Left hindlimb (tissue), 1 donor: ENCODE measurements around the gene BEAN1.

ENCODE experiments used
- DNase-seq: peaks from one replicate; pipeline ENCODE4 v3.0.0-alpha.2; 2018

The BEAN1 gene

GRCh38 chr16:66420396-66420795 is 6.7 kb upstream of the BEAN1 start:
- DNase-seq, result no peak

GRCh38 chr16:66421891-66422290 is 5.2 kb upstream of the BEAN1 start:
- DNase-seq, result no peak

- no peak for DNase-seq
These were observed 4.7 kb upstream of the BEAN1 start for GRCh38 chr16:66422366-66422765.

- DNase-seq, result no peak
These were observed 3.9 kb upstream of the BEAN1 start for GRCh38 chr16:66423177-66423576.

GRCh38 chr16:66425651-66426050 is 1.4 kb upstream of the BEAN1 start:
- DNase-seq, result no peak

- no peak for DNase-seq
These were observed 721 bp upstream of the BEAN1 start for GRCh38 chr16:66426112-66427035.

- DNase-seq, result no peak
These were observed 981 bp downstream of the BEAN1 start for GRCh38 chr16:66427871-66428681.

- DNase-seq, result no peak
These were observed 1.7 kb downstream of the BEAN1 start for GRCh38 chr16:66428682-66429251.

GRCh38 chr16:66429290-66429962 is 2.3 kb downstream of the BEAN1 start:
- DNase-seq, result no peak

GRCh38 chr16:66430214-66430613 is 3.1 kb downstream of the BEAN1 start:
- no peak for DNase-seq

GRCh38 chr16:66431760-66432159 is 4.7 kb downstream of the BEAN1 start:
- DNase-seq, result no peak

GRCh38 chr16:66432429-66432828 is 5.3 kb downstream of the BEAN1 start:
- DNase-seq, result no peak

- no peak for DNase-seq
These were observed 7.7 kb downstream of the BEAN1 start for GRCh38 chr16:66434619-66435430.

- DNase-seq, result no peak
These were observed 8.8 kb downstream of the BEAN1 start for GRCh38 chr16:66435896-66436295.

- no peak for DNase-seq
These were observed 10.4 kb downstream of the BEAN1 start for GRCh38 chr16:66437391-66437945.

GRCh38 chr16:66438536-66438935 is 11.4 kb downstream of the BEAN1 start:
- no peak for DNase-seq

GRCh38 chr16:66439051-66439730 is 12.1 kb downstream of the BEAN1 start:
- no peak for DNase-seq

- DNase-seq, result no peak
These were observed 13.2 kb downstream of the BEAN1 start for GRCh38 chr16:66440271-66440802.

GRCh38 chr16:66440970-66441369 is 13.9 kb downstream of the BEAN1 start:
- DNase-seq, result no peak

GRCh38 chr16:66441586-66442375 is 14.7 kb downstream of the BEAN1 start:
- DNase-seq, result no peak
